Aorta (tissue), 5 donors: Measurements from ENCODE around the gene FYB1. TPM values are rescaled to one million over a fixed set of nuclear protein-coding genes. Genes with fewer than 3 reads are reported as not detected.

Source experiments
- ATAC-seq: fragments of 200-7000 bp; cut with Tn5 transposase; one replicate; pipeline ENCODE4 v1.9.1; 2022; ENCODE audit warnings: moderate library complexity; ENCODE audit not compliant: low FRiP score
- DNase-seq, 2 donors: peaks; one replicate each; pipeline ENCODE4 v3.0.0-alpha.2; 2020
- H3K27ac ChIP-seq, 2 donors: one replicate each; pipeline ENCODE4 v1.5.1; 2013; ENCODE audit warnings: low read length in 2 of 2, mild to moderate bottlenecking in 2 of 2, moderate library complexity in 2 of 2, control low read depth in 1 of 2, inconsistent platforms in 1 of 2, low read depth in 1 of 2
- H3K27me3 ChIP-seq, 2 donors: one replicate each; pipeline ENCODE4 v1.6.1; 2013; ENCODE audit warnings: control low read depth in 1 of 2, low read length in 1 of 2, mild to moderate bottlenecking in 1 of 2, moderate library complexity in 1 of 2; ENCODE audit not compliant: insufficient read depth in 2 of 2, control insufficient read depth in 1 of 2
- H3K36me3 ChIP-seq, 2 donors: one replicate each; pipeline ENCODE4 v1.6.1; 2013; ENCODE audit warnings: control low read depth in 1 of 2, low read length in 1 of 2, mild to moderate bottlenecking in 1 of 2; ENCODE audit not compliant: insufficient read depth in 2 of 2, control insufficient read depth in 1 of 2
- H3K4me1 ChIP-seq, 2 donors: one replicate each; pipeline ENCODE4 v1.6.1; 2013; ENCODE audit warnings: low read length in 2 of 2, control low read depth in 1 of 2, mild to moderate bottlenecking in 1 of 2, moderate library complexity in 1 of 2; ENCODE audit not compliant: insufficient read depth in 2 of 2, control insufficient read depth in 1 of 2
- H3K4me3 ChIP-seq, 2 donors: one replicate each; pipeline ENCODE4 v1.5.1; 2013; ENCODE audit warnings: low read length in 2 of 2, control low read depth in 1 of 2, mild to moderate bottlenecking in 1 of 2
- H3K9me3 ChIP-seq: one replicate; pipeline ENCODE4 v1.6.1; 2013; ENCODE audit warnings: mild to moderate bottlenecking, low read length; ENCODE audit not compliant: control insufficient read depth
- WGBS, 2 donors: extraction: QIAGEN DNeasy Blood & Tissue Kit; methylation state at CpG; one replicate each; pipeline ENCODE4 v1.1.7; 2013; 5-methylcytosine and 5-hydroxymethylcytosine counted together
- intact Hi-C, 2 donors: fragments of 100-400 bp; cut with DNase I; formaldehyde crosslinking; loops; one replicate each; pipeline versions ENCODE4 v1.14.2 to v1.15.0; 2022
- polyA plus RNA-seq, 2 donors: library from polyadenylated mRNA; stranded (reverse); fragments of 200-250 nt; gene quantifications; one replicate each; pipeline ENCODE4 v1.2.3, GENCODE V29; 2013
- total RNA-seq, 2 donors: library from RNA; stranded (reverse); fragmentation: NEBNext Ultra II Directional; extraction: Animal tissue kit (Norgen Biotek cat#: 25700); gene quantifications; one replicate each; pipeline ENCODE4 v1.2.1, GENCODE V29; 2021
- donor health status: healthy with polysubstance abuse.
- donor health status: Bipolar disorder and iron deficiency.
- donor health status: DM: no; HTN: no; CAD: no.
- donor health status: DM: no; HTN: no; CAD: no.
- donor health status: DM: yes; HTN: yes; CAD: no.

FYB1 gene
- total and polyA plus RNA-seq, 4 donors, result 0.87 to 45.8 (median 13.3) TPM

GRCh38 chr5:39167141-39167971 is 52.0 kb downstream of the FYB1 start:
- H3K27me3 ChIP-seq, result no peaks in the 10 kb centered on the region
- intact Hi-C loops, result no loop called here
- WGBS, 2 donors, result 68 to 78% methylated on average over 5 of the region's 5 CpGs
- no peaks in the 10 kb centered on the region for H3K36me3 ChIP-seq
- ATAC-seq (no peak), DNase-seq (no peak)
- no peak overlapping the region for H3K27ac ChIP-seq
- no peaks in the 10 kb centered on the region for H3K9me3 ChIP-seq
- H3K4me1 ChIP-seq, result no peaks in the 10 kb centered on the region
- no peak overlapping the region for H3K4me3 ChIP-seq

GRCh38 chr5:39164529-39165402 is 54.6 kb downstream of the FYB1 start:
- no peak overlapping the region for H3K27ac ChIP-seq
- ATAC-seq (no peak), DNase-seq (no peak)
- H3K27me3 ChIP-seq, result no peaks in the 10 kb centered on the region
- no peaks in the 10 kb centered on the region for H3K9me3 ChIP-seq
- WGBS, 2 donors, result 92 to 93% methylated on average over 7 of the region's 7 CpGs
- no peak overlapping the region for H3K4me3 ChIP-seq
- H3K4me1 ChIP-seq, result no peaks in the 10 kb centered on the region
- intact Hi-C loops, result no loop called here
- H3K36me3 ChIP-seq, result no peaks in the 10 kb centered on the region

- Histone ChIP-seq H3K4me1 (no peaks in the 10 kb centered on the region), H3K9me3 (no peaks in the 10 kb centered on the region), H3K4me3 (no peak overlapping the region), H3K27ac (no peak overlapping the region), H3K36me3 (no peaks in the 10 kb centered on the region), H3K27me3 (no peaks in the 10 kb centered on the region)
- WGBS, 2 donors, result 5 to 21% methylated on average over 1 of the region's 1 CpG
- intact Hi-C loops, result no loop called here
- DNase-seq (peak in 1 of 2 donors; percentile 50), ATAC-seq (no peak)
Observed at GRCh38 chr5:39164016-39164415, 55.3 kb downstream of the FYB1 start.

- Histone ChIP-seq H3K9me3 (no peaks in the 10 kb centered on the region), H3K4me3 (no peak overlapping the region), H3K4me1 (no peaks in the 10 kb centered on the region), H3K36me3 (no peaks in the 10 kb centered on the region), H3K27ac (no peak overlapping the region), H3K27me3 (no peaks in the 10 kb centered on the region)
- intact Hi-C loops, result no loop called here
- DNase-seq (no peak), ATAC-seq (no peak)
Observed at GRCh38 chr5:39161578-39161977, 57.8 kb downstream of the FYB1 start.

- DNase-seq (no peak), ATAC-seq (no peak)
- no peaks in the 10 kb centered on the region for H3K36me3 ChIP-seq
- no peak overlapping the region for H3K27ac ChIP-seq
- no peaks in the 10 kb centered on the region for H3K27me3 ChIP-seq
- H3K4me3 ChIP-seq, result no peak overlapping the region
- intact Hi-C loops, result no loop called here
- no peaks in the 10 kb centered on the region for H3K4me1 ChIP-seq
- 64% methylated on average over 5 of the region's 5 CpGs for WGBS, 2 donors
- no peaks in the 10 kb centered on the region for H3K9me3 ChIP-seq
Observed at GRCh38 chr5:39160576-39161213, 58.7 kb downstream of the FYB1 start.

- Histone ChIP-seq H3K9me3 (no peaks in the 10 kb centered on the region), H3K27me3 (no peaks in the 10 kb centered on the region), H3K4me1 (no peaks in the 10 kb centered on the region), H3K36me3 (no peaks in the 10 kb centered on the region), H3K4me3 (no peak overlapping the region), H3K27ac (no peak overlapping the region)
- 88 to 90% methylated on average over 3 of the region's 3 CpGs for WGBS, 2 donors
- intact Hi-C loops, result no loop called here
- no peak for DNase-seq
- no peak for ATAC-seq
Observed at GRCh38 chr5:39159811-39160490, 59.4 kb downstream of the FYB1 start.

GRCh38 chr5:39158786-39159185 is 60.6 kb downstream of the FYB1 start:
- 81 to 86% methylated on average over 2 of the region's 2 CpGs for WGBS, 2 donors
- no peaks in the 10 kb centered on the region for H3K36me3 ChIP-seq

GRCh38 chr5:39158127-39158593 is 61.2 kb downstream of the FYB1 start:
- Histone ChIP-seq H3K27me3 (no peaks in the 10 kb centered on the region), H3K27ac (no peak overlapping the region), H3K36me3 (no peaks in the 10 kb centered on the region), H3K4me3 (no peak overlapping the region), H3K4me1 (no peaks in the 10 kb centered on the region), H3K9me3 (no peaks in the 10 kb centered on the region)
- ATAC-seq (no peak), DNase-seq (peak in 1 of 2 donors; percentile 55)
- 71 to 74% methylated on average over 4 of the region's 4 CpGs for WGBS, 2 donors
- intact Hi-C loops, result no loop called here

More at GRCh38 chr5:39158786-39159185, 60.6 kb downstream of the FYB1 start:
- DNase-seq (no peak), ATAC-seq (no peak)
- no peak overlapping the region for H3K27ac ChIP-seq
- no peaks in the 10 kb centered on the region for H3K4me1 ChIP-seq
- no peaks in the 10 kb centered on the region for H3K9me3 ChIP-seq
- H3K27me3 ChIP-seq, result no peaks in the 10 kb centered on the region
- intact Hi-C loops, result no loop called here
- H3K4me3 ChIP-seq, result no peak overlapping the region
